Activated T-helper 1 cell treated with anti-CD3 and anti-CD28 coated beads, Interleukin-12 subunit alpha, Interleukin-12 subunit beta, Interleukin-2, Interleukin-4 antibody, amounts not matched to agents 30 ng/mL and 10 ng/mL and 1 ng/mL, durations not matched to agents 14 hours and 24 hours and 36 hours (primary cell): ENCODE data around the gene PEAR1. TPM values are rescaled to one million over a fixed set of nuclear protein-coding genes. Genes with fewer than 3 reads are reported as not detected.

Source experiments
- DNase-seq: peaks from one replicate; pipeline ENCODE4 v3.0.0; 2021; ENCODE audit warnings: low spot score
- H3K27ac Mint-ChIP-seq: one replicate; pipeline ENCODE4 v1.8.0; 2021; ENCODE audit warnings: mild to moderate bottlenecking, mixed read lengths
- H3K27me3 Mint-ChIP-seq: one replicate; pipeline ENCODE4 v1.8.0; 2022; ENCODE audit warnings: mild to moderate bottlenecking, moderate library complexity, mixed read lengths; ENCODE audit not compliant: insufficient read depth
- H3K36me3 Mint-ChIP-seq: one replicate; pipeline ENCODE4 v1.8.0; 2021; ENCODE audit warnings: low read depth, mixed read lengths
- H3K4me1 Mint-ChIP-seq: one replicate; pipeline ENCODE4 v1.8.0; 2021; ENCODE audit warnings: low read depth, mixed read lengths
- H3K4me3 Mint-ChIP-seq: one replicate; pipeline ENCODE4 v1.8.0; 2021; ENCODE audit warnings: mild to moderate bottlenecking, moderate library complexity, mixed read lengths
- H3K9me3 Mint-ChIP-seq: one replicate; pipeline ENCODE4 v1.8.0; 2021; ENCODE audit warnings: mixed read lengths
- intact Hi-C: fragments of 100-400 bp; cut with micrococcal nuclease; formaldehyde crosslinking; loops from one replicate; pipeline ENCODE4 v1.15.1; 2024
- total RNA-seq: library from RNA; stranded (reverse); gene quantifications from 2 replicates; pipeline ENCODE4 v1.2.3, GENCODE V29; 2022

The PEAR1 gene, protein sequence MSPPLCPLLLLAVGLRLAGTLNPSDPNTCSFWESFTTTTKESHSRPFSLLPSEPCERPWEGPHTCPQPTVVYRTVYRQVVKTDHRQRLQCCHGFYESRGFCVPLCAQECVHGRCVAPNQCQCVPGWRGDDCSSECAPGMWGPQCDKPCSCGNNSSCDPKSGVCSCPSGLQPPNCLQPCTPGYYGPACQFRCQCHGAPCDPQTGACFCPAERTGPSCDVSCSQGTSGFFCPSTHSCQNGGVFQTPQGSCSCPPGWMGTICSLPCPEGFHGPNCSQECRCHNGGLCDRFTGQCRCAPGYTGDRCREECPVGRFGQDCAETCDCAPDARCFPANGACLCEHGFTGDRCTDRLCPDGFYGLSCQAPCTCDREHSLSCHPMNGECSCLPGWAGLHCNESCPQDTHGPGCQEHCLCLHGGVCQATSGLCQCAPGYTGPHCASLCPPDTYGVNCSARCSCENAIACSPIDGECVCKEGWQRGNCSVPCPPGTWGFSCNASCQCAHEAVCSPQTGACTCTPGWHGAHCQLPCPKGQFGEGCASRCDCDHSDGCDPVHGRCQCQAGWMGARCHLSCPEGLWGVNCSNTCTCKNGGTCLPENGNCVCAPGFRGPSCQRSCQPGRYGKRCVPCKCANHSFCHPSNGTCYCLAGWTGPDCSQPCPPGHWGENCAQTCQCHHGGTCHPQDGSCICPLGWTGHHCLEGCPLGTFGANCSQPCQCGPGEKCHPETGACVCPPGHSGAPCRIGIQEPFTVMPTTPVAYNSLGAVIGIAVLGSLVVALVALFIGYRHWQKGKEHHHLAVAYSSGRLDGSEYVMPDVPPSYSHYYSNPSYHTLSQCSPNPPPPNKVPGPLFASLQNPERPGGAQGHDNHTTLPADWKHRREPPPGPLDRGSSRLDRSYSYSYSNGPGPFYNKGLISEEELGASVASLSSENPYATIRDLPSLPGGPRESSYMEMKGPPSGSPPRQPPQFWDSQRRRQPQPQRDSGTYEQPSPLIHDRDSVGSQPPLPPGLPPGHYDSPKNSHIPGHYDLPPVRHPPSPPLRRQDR
- total RNA-seq: 0.36 and 0.51 TPM in 2 replicates

- Mint-ChIP-seq H3K27ac (no peak within 1 kb of the TSS), H3K36me3 (peaks cover 3% of the 10 kb centered on the region), H3K4me1 (peaks cover 9% of the 10 kb centered on the region), H3K9me3 (no peaks in the 10 kb centered on the region), H3K27me3 (peaks cover 56% of the 10 kb centered on the region), H3K4me3 (peak within 1 kb of the TSS; percentile 61)
- intact Hi-C loops: loop anchor here (2.0 kb wide), 1 partner anchor 68 kb away; no protein-coding TSS in a partner anchor
- no peak for DNase-seq
Observed at GRCh38 chr1:156893048-156893953, at the start of gene PEAR1. Gene PEAR1 (plus strand): TSS chr1:156893718. CDS start chr1:156903927, 10,209 bp downstream.

GRCh38 chr1:156844102-156844501 is 49.4 kb upstream of the PEAR1 start:
- Mint-ChIP-seq H3K9me3 (no peaks in the 10 kb centered on the region), H3K4me1 (peaks cover 32% of the 10 kb centered on the region), H3K4me3 (peak overlapping the region; percentile 52), H3K36me3 (peaks cover 2% of the 10 kb centered on the region), H3K27me3 (peaks cover 48% of the 10 kb centered on the region), H3K27ac (no peak overlapping the region)
- intact Hi-C loops: no loop called here
- DNase-seq: no peak

- Mint-ChIP-seq H3K36me3 (peaks cover 2% of the 10 kb centered on the region), H3K27ac (no peak overlapping the region), H3K4me3 (peak overlapping the region; percentile 49), H3K4me1 (peaks cover 31% of the 10 kb centered on the region), H3K9me3 (no peaks in the 10 kb centered on the region), H3K27me3 (peaks cover 48% of the 10 kb centered on the region)
- intact Hi-C loops: loop anchor here (1.0 to 5.0 kb wide), 2 partner anchors 10 to 32 kb away; no protein-coding TSS in a partner anchor
- DNase-seq: no peak
Observed at GRCh38 chr1:156844638-156845037, 48.9 kb upstream of the PEAR1 start.

DNA sequence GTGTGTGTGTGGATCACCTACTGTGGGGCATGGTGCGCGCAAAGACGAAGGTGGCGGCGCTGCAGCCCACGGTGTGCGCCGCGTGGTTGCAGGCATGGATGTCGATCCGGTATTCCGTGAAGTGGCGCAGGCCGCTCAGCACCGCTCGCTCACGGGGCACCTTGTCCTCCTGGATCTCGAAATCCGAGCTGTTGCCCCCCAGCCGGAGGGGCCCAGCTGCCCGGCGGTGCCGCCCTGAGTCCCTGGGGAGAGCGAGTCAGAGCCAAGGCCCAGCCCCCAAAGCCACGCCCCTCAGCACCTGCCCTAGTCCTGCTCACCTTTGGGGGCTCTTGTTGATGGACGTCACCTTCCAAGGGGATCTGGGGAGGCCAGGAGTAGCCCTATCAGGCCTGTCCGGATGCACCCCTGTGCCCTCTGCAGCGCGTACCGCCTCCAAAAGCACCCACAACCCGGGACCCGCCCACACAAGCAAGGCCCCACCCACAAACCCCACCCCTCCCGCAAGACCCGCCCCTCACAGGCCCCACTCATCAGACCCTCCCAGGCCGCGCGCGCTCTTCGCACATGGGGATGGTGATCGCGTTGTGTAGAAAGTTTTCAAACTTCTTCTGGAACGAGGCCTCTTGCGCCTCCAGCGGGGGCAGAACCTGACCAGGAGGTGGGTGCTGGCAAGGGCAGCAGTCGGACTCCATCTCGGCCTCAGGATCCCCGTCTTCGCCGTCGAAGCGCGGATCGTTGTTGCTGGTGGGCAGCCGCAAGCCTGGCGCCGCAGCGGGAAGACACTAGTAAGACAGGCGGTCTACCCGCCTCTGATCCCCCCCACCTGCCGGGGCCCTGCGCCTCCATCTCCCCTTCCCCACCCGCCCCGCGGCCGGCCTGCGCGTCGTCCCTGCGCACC is 48.2 kb upstream of the PEAR1 start:
- Mint-ChIP-seq H3K9me3 (no peaks in the 10 kb centered on the region), H3K27ac (no peak overlapping the region), H3K4me1 (peaks cover 28% of the 10 kb centered on the region), H3K36me3 (peaks cover 2% of the 10 kb centered on the region), H3K27me3 (peaks cover 48% of the 10 kb centered on the region), H3K4me3 (peak overlapping the region; percentile 64)
- intact Hi-C loops: loop anchor here (1.0 to 5.0 kb wide), 2 partner anchors 11 to 33 kb away; no protein-coding TSS in a partner anchor
- DNase-seq: no peak

GRCh38 chr1:156845953-156846545 is 47.5 kb upstream of the PEAR1 start:
- Mint-ChIP-seq H3K4me3 (no peak overlapping the region), H3K27me3 (peaks cover 43% of the 10 kb centered on the region), H3K9me3 (no peaks in the 10 kb centered on the region), H3K36me3 (peaks cover 2% of the 10 kb centered on the region), H3K4me1 (peaks cover 28% of the 10 kb centered on the region), H3K27ac (no peak overlapping the region)
- intact Hi-C loops: loop anchor here (1.0 to 5.0 kb wide), 2 partner anchors 12 to 34 kb away; no protein-coding TSS in a partner anchor
- no peak for DNase-seq

- Mint-ChIP-seq H3K27me3 (peaks cover 44% of the 10 kb centered on the region), H3K27ac (no peak overlapping the region), H3K36me3 (peaks cover 2% of the 10 kb centered on the region), H3K9me3 (no peaks in the 10 kb centered on the region), H3K4me3 (no peak overlapping the region), H3K4me1 (peaks cover 28% of the 10 kb centered on the region)
- intact Hi-C loops: loop anchor here (5.0 kb wide), 1 partner anchor 34 kb away; no protein-coding TSS in a partner anchor
- no peak for DNase-seq
Observed at GRCh38 chr1:156846643-156847042, 46.9 kb upstream of the PEAR1 start.

DNA sequence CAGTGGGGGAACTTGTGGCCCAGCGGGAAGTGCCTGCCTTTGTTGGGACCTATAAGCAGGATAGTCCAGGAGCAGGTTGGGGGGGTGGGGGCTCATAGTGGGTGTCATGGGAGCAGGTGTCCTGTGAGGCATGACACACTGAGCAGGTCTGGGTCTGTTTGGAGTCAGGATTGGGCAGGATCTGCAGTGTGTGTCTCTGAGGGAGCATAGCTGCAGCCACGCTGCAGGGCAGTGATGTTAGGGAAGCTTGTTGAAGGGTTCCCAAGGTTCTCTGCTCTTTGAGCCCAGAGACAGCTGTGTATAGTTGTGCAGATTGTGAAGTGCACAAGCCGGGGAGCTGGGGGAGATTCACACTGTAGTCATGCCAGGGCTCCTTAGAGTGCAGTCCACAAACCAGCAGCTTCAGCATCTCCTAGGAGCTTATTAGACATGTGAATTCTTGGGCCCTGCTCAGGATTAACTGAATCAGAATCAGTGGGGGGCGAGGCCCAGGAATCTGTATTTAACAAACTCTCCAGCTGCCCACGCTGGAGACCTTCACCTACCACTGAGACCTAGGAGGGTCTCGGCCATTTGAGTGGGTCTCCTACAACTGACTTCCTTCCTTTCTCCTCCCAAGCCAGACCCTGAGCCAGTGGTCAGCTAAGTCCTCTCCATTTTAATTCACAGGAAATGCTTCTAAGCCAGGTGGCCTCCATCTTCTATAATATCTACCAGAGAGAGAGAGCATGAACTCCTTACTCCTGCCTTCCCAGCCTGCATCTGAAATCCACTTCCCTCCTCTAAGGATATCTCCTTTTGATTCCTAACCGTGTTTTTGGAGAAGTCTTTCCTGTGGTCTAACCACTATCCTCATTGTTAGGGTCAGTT is 45.7 kb upstream of the PEAR1 start:
- peak overlapping the region; percentile 27 for H3K4me3 Mint-ChIP-seq

DNA sequence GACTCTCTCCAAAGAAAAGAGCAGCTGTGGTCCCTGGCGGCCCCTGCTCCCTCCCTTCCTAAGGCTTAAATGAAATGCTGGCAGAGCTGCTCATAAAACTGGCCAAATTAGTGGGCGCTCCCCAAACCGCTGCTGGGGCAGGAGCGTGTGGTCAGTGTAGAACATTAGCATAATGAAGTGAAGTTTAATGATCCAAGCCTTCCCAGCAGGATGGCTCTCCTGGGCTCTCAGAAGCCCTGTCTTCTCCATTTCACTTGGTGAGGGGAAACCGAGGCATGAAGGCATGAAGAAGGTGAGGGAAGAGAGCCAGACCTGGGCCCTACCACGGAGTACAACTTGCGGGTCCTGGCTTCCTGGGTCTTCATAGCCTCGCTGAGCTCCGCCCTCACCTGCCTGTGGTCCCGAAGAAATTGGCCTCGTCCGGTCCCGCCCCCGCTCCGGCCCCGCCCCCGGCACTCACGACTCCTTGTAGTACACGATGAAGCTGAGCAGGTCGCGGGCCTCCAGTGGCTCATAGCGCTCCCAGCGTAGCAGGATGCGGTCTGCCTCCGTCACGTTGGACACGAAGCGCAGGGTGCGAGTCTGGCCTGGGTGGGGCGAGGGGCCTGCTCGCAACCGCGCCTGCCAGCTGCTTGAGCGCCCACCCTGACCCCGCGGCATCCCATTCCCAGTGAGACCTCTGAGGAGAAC is 44.9 kb upstream of the PEAR1 start:
- Mint-ChIP-seq H3K27ac (peak overlapping the region; percentile 65), H3K4me3 (peak overlapping the region; percentile 27), H3K27me3 (peaks cover 40% of the 10 kb centered on the region), H3K36me3 (peaks cover 2% of the 10 kb centered on the region), H3K9me3 (no peaks in the 10 kb centered on the region), H3K4me1 (peaks cover 34% of the 10 kb centered on the region)
- intact Hi-C loops: loop anchor here (1.0 to 5.0 kb wide), 2 partner anchors 12 to 36 kb away; partner anchors contain the start of gene NTRK1
- DNase-seq: peak; percentile 67

More for the DNA sequence above, 45.7 kb upstream of the PEAR1 start:
- Mint-ChIP-seq H3K4me1 (peaks cover 30% of the 10 kb centered on the region), H3K36me3 (peaks cover 2% of the 10 kb centered on the region), H3K27me3 (peaks cover 44% of the 10 kb centered on the region), H3K9me3 (no peaks in the 10 kb centered on the region), H3K27ac (peak overlapping the region; percentile 15)
- intact Hi-C loops: loop anchor here (1.0 to 5.0 kb wide), 2 partner anchors 12 to 36 kb away; partner anchors contain the start of gene NTRK1
- DNase-seq: no peak

GRCh38 chr1:156849151-156849496 is 44.4 kb upstream of the PEAR1 start:
- H3K4me1 Mint-ChIP-seq: peaks cover 31% of the 10 kb centered on the region
- DNase-seq: no peak
- peaks cover 37% of the 10 kb centered on the region for H3K27me3 Mint-ChIP-seq
- peak overlapping the region; percentile 17 for H3K4me3 Mint-ChIP-seq
- H3K9me3 Mint-ChIP-seq: no peaks in the 10 kb centered on the region
- intact Hi-C loops: loop anchor here (5.0 kb wide), 1 partner anchor 37 kb away; no protein-coding TSS in a partner anchor
- H3K27ac Mint-ChIP-seq: peak overlapping the region; percentile 65
- H3K36me3 Mint-ChIP-seq: no peaks in the 10 kb centered on the region
